HG03196 (cell line): ENCODE data around the gene ZRANB1.

Source experiments
- ATAC-seq: cut with Tn5 transposase; IDR thresholded peaks from one replicate; pipeline ENCODE4 v1.9.1; 2021; ENCODE audit not compliant: unreplicated experiment

The ZRANB1 gene

GRCh38 chr10:124918906-124919305 lies 23.0 kb upstream of the ZRANB1 start:
- ATAC-seq, result no peak

GRCh38 chr10:124921261-124921660 lies 20.7 kb upstream of the ZRANB1 start:
- ATAC-seq, result no peak

GRCh38 chr10:124923684-124924083 lies 18.2 kb upstream of the ZRANB1 start:
- no peak for ATAC-seq

GRCh38 chr10:124926548-124926947 lies 15.4 kb upstream of the ZRANB1 start:
- no peak for ATAC-seq

DNA sequence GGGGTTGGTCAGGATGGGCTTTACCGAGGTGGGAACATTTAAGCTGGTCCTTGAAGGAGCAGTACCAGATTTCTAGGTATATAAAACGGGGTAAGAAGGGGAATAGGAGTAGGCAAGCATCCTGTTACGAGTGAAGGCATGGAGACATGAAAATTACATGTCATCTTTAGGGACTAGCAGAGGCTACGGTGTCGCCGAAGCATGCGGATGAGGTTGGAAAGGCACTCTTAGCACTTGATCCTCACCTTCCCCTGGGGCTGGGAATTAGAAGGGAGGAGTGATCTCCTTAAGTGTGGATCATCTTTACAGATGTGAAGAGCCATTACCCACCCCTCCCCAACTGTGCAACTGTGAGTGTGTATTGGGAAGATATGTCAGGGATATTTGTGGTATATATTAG lies 13.8 kb upstream of the ZRANB1 start:
- no peak for ATAC-seq

GRCh38 chr10:124928545-124928944 lies 13.4 kb upstream of the ZRANB1 start:
- ATAC-seq, result no peak

GRCh38 chr10:124935946-124936345 lies 6.0 kb upstream of the ZRANB1 start:
- no peak for ATAC-seq

- ATAC-seq, result no peak
Observed at GRCh38 chr10:124936813-124937212, 5.1 kb upstream of the ZRANB1 start.

DNA sequence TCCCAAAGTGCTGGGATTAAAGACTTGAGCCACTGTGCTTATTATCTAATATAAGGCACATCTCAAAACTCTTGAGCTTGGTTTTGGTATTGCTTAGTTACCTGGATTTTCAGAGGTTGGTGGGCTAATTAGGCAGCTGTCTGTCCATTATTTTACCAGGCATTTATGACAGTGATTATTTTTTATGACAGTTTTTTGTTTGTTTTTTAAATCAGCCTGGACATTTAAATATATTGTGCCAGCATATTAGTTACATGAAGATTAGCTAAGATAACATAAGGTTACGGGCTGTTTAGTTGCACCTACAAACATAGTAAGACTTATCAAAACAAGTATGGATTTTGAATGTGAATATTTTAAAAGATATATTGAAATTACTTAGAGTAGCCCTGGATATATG lies 2.6 kb upstream of the ZRANB1 start:
- ATAC-seq, result no peak

DNA sequence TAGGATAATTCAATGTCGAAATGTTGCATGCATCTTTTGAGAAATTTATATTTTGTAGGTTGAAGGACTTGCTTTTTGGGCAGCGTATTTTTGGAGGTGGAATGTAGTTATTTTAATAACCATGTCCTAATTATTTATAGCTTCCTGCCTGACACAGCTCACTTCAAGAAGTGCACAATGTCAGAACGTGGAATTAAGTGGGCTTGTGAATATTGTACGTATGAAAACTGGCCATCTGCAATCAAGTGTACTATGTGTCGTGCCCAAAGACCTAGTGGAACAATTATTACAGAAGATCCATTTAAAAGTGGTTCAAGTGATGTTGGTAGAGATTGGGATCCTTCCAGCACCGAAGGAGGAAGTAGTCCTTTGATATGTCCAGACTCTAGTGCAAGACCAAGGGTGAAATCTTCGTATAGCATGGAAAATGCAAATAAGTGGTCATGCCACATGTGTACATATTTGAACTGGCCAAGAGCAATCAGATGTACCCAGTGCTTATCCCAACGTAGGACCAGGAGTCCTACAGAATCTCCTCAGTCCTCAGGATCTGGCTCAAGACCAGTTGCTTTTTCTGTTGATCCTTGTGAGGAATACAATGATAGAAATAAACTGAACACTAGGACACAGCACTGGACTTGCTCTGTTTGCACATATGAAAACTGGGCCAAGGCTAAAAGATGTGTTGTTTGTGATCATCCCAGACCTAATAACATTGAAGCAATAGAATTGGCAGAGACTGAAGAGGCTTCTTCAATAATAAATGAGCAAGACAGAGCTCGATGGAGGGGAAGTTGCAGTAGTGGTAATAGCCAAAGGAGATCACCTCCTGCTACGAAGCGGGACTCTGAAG lies 620 bp downstream of the ZRANB1 start:
- no peak for ATAC-seq

- no peak for ATAC-seq
Observed at GRCh38 chr10:124943301-124944092, 1.6 kb downstream of the ZRANB1 start.

DNA sequence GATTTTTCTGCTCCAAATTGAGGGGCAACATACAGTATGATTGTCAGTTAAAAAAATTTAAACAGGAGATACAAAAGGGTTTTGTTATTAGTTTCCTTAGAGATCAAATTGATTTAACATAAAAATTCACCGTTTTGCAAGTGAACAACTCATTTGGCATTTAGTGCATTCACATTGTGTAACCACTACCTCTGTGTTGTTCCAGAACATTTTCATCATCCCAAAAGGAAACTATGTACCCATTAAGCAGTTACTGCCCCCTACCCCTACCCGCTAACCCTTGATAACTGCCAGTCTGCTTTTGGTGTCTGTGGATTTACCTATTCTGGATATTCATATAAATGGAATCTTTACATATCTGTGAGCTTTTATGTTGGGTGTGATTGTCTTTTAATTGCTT lies 3.1 kb downstream of the ZRANB1 start:
- ATAC-seq, result no peak

DNA sequence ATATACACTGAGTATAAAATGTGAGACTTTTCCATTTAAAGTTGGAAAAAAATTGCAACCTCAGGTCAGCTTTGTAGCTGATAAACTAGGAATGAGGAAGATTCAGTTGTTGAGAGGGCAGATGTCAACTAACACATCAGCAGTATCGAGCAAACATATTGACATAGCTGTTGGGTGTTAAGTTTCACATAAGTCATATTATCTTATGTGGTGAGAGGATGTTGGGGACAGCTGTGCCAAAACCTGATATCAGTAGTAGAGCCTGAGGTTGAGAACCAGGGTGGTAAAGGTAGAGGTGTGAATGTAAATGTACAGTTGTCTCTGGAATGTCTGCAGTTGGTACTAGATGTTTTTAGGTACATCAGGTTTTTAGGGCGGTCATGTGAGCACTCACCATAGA lies 5.0 kb downstream of the ZRANB1 start:
- no peak for ATAC-seq

DNA sequence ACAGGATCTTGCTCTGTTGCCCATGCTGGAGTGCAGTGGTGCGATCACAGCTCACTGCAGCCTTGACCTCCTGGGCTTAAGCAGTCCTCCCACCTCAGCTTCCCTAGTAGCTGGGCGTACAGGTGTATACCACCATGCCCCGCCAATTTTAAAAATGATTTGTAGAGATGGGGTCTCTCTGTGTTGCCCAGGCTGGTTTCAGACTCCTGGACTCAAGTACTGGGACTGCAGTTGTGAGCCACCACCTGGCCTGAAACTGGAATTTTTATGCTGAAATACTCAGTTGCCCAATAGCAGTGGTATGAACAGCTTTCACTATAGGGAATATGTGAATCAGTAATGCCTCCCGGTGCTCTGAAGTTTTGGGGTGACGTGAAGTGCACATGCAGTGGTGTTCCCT lies 7.6 kb downstream of the ZRANB1 start:
- ATAC-seq, result no peak

GRCh38 chr10:124952123-124952522 lies 10.2 kb downstream of the ZRANB1 start:
- no peak for ATAC-seq

DNA sequence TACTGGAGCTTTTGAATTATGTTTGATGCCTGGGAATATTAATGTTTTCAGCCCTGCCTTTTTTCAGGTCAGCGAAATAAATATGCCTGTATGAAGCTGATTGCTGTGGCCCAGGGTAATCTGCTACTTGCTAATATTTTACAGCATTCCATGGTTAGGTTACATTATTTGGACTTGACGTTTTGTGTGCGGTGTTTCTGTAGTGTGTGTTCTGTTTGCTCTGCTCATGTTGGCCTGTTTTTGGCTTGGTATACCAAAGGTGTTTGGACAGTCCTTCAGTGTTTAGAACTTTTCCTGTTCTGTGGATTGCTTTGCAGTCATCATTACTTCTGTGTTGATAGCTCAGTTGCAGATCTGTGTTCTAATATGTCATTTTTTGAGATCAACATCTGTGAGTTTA lies 11.5 kb downstream of the ZRANB1 start:
- no peak for ATAC-seq

GRCh38 chr10:124955243-124955642 lies 13.3 kb downstream of the ZRANB1 start:
- ATAC-seq, result no peak

DNA sequence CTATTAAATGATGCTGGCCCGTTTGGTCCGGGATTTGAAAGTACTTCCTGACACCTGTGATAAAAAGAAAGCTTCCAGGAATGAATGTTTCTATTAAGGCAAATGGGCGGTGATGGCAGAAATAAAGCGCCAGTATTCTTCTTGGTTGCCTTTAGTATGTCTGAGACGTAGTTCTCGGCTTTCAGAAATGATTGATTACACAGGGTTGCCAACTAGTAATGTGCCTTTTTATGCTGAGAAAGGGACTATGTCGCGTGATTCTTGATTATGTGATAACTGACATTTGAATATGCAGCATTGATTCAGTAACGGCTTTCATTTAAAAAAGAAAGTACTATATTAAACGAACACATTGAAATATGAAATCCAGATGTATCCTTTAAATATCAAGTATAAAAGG lies 13.9 kb downstream of the ZRANB1 start:
- ATAC-seq, result no peak

GRCh38 chr10:124956764-124957163 lies 14.8 kb downstream of the ZRANB1 start:
- ATAC-seq, result no peak

DNA sequence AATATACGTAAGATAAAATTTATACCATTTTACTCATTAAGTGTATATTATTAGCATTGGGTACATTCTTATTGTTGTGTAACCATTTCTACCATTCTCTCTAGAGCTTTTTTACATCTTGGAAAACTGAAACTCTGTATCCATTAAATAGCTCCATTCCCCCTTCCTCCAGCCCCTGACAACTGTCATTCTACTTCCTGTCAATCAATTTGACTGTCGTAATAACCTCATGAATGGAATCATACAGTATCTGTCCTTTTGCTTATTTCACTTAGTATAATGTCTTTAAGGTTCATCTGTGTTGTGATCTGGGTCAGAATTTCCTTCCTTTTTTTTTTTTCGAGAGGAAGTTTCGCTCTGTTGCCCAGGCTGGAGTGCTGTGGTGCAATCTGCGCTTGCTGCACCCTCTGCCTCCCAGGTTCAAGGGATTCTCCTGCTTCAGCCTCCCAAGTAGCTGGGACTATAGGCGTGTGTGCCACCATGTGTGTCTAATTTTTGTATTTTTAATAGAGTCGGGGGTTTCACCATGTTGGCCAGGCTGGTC lies 15.6 kb downstream of the ZRANB1 start:
- ATAC-seq, result no peak

- ATAC-seq, result no peak
Observed at GRCh38 chr10:124959564-124959963, 17.6 kb downstream of the ZRANB1 start.

- ATAC-seq, result no peak
Observed at GRCh38 chr10:124961248-124961570, 19.3 kb downstream of the ZRANB1 start.
